HG02885 (cell line): ENCODE measurements around the gene CCDC138.

Experiments
- ATAC-seq: cut with Tn5 transposase; IDR thresholded peaks from one replicate; pipeline ENCODE4 v1.9.1; 2021; ENCODE audit warnings: mild to moderate bottlenecking; ENCODE audit not compliant: unreplicated experiment, poor library complexity

The CCDC138 gene

GRCh38 chr2:108916122-108916795 is 129.7 kb downstream of the CCDC138 start:
- ATAC-seq = no peak

- ATAC-seq = no peak
Observed at GRCh38 chr2:108916796-108917421, 130.3 kb downstream of the CCDC138 start.

- ATAC-seq = no peak
Observed at GRCh38 chr2:108917526-108917925, 131.0 kb downstream of the CCDC138 start.

GRCh38 chr2:108918156-108918874 is 131.7 kb downstream of the CCDC138 start:
- ATAC-seq = no peak

GRCh38 chr2:108918941-108919341 is 132.4 kb downstream of the CCDC138 start:
- ATAC-seq = no peak

GRCh38 chr2:108919571-108920373 is 133.2 kb downstream of the CCDC138 start:
- no peak for ATAC-seq

GRCh38 chr2:108920686-108921085 is 134.1 kb downstream of the CCDC138 start:
- no peak for ATAC-seq

GRCh38 chr2:108921096-108922030 is 134.8 kb downstream of the CCDC138 start:
- ATAC-seq = no peak

- ATAC-seq = no peak
Observed at GRCh38 chr2:108922141-108922915, 135.8 kb downstream of the CCDC138 start.

GRCh38 chr2:108923019-108923700 is 136.6 kb downstream of the CCDC138 start:
- ATAC-seq = no peak

- no peak for ATAC-seq
Observed at GRCh38 chr2:108923736-108924579, 137.4 kb downstream of the CCDC138 start.

GRCh38 chr2:108924580-108925251 is 138.1 kb downstream of the CCDC138 start:
- no peak for ATAC-seq

- no peak for ATAC-seq
Observed at GRCh38 chr2:108925286-108925685, 138.7 kb downstream of the CCDC138 start.

GRCh38 chr2:108925735-108926134 is 139.2 kb downstream of the CCDC138 start:
- no peak for ATAC-seq
